NB4 (cell line): ENCODE measurements around the gene LYRM1.
"Not testable (repeated sequence)": the region's sequence is repeated elsewhere in the genome, so short reads cannot be mapped to it uniquely, and the experiment has no call there.

Source experiments
- DNase-seq: peaks from one replicate; pipeline ENCODE4 v3.0.0; 2010; ENCODE audit warnings: low read depth
- H3K4me3 ChIP-seq: one replicate; pipeline ENCODE4 v1.5.1; 2011; ENCODE audit warnings: mild to moderate bottlenecking, low read depth, low read length, moderate library complexity
- CTCF ChIP-seq: IDR thresholded peaks from one replicate; pipeline ENCODE4 v1.5.1; 2012; ENCODE audit warnings: low read depth, low read length
- MAX ChIP-seq: IDR thresholded peaks from 2 replicates; pipeline ENCODE4 v1.6.1; 2011; ENCODE audit warnings: low read depth, low read length
- MYC ChIP-seq: IDR thresholded peaks from 2 replicates; pipeline ENCODE4 v1.6.1; 2011; ENCODE audit warnings: low read depth, low read length
- POLR2A ChIP-seq: IDR thresholded peaks from 2 replicates; pipeline ENCODE4 v1.6.1; 2011; ENCODE audit warnings: mild to moderate bottlenecking; ENCODE audit not compliant: insufficient read length; ENCODE audit errors: extremely low read depth

LYRM1 gene

GRCh38 chr16:20862162-20862960 lies 38.2 kb upstream of the LYRM1 start:
- no peak overlapping the region for H3K4me3 ChIP-seq
- TF ChIP-seq CTCF (no peak), MYC (no peak), POLR2A (no peak), MAX (no peak)
- DNase-seq = no peak

GRCh38 chr16:20864376-20864775 lies 36.2 kb upstream of the LYRM1 start:
- not testable (repeated sequence) for H3K4me3 ChIP-seq

GRCh38 chr16:20865420-20866131 lies 35.0 kb upstream of the LYRM1 start:
- DNase-seq = no peak
- TF ChIP-seq MAX (no peak), CTCF (no peak), POLR2A (no peak), MYC (no peak)
- no peak overlapping the region for H3K4me3 ChIP-seq

More at GRCh38 chr16:20864376-20864775, 36.2 kb upstream of the LYRM1 start:
- peak; percentile 31 for DNase-seq

GRCh38 chr16:20866145-20866772 lies 34.3 kb upstream of the LYRM1 start:
- no peak overlapping the region for H3K4me3 ChIP-seq
- peak; percentile 63 for DNase-seq
- no peak for TF ChIP-seq CTCF
- TF ChIP-seq POLR2A = no peak
- TF ChIP-seq MYC = no peak
- TF ChIP-seq MAX = no peak

- TF ChIP-seq MAX (no peak), POLR2A (no peak), CTCF (no peak), MYC (no peak)
- no peak overlapping the region for H3K4me3 ChIP-seq
- no peak for DNase-seq
Measured at GRCh38 chr16:20866801-20867200, 33.8 kb upstream of the LYRM1 start.

GRCh38 chr16:20867585-20867984 lies 33.0 kb upstream of the LYRM1 start:
- TF ChIP-seq MAX (no peak), POLR2A (no peak), CTCF (no peak), MYC (no peak)
- H3K4me3 ChIP-seq = no peak overlapping the region
- no peak for DNase-seq
